SH-SY5Y (cell line): ENCODE results near the gene CIAPIN1.

ENCODE experiments used
- GATA2 ChIP-seq: IDR thresholded peaks from 2 replicates; pipeline ENCODE4 v1.6.1; 2011; ENCODE audit warnings: mild to moderate bottlenecking, low read depth, low read length
- GATA3 ChIP-seq: IDR thresholded peaks from 2 replicates; pipeline ENCODE4 v1.6.1; 2011; ENCODE audit warnings: low read depth, mild to moderate bottlenecking, low read length, moderate library complexity

DNA sequence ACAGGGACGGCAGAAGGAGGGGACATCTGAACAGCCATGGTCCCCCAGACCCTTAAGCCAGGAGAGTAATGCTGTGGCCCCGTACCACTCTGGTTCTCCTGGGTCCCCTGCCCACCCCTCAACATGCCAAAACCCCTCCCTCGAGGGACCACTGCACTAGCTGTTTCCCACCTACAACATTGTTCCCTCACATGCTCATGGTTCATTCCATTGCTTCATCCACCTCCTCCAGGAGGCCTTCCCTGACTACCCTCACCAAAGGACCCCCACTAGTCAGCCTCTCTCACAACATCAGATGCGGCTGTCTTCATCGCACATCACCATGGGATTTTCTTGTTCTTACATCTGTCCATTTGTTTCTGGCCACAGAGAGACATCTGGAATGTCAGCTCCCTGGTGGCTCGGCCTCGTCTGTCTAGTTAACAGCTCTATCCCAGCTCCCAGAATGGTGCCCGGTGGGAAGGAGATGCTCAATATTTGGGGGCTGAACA lies 37.4 kb upstream of the CIAPIN1 start:
- TF ChIP-seq GATA2, result no peak
- no peak for TF ChIP-seq GATA3
